LNCAP (cell line): ENCODE measurements around the gene PLEKHG7.

Experiments used
- TF ChIP-seq, protein P1 (sequence below): fragments of 450-650 bp; IDR thresholded peaks from 2 replicates; pipeline ENCODE4 v1.5.1; 2017; ENCODE audit warnings: mild to moderate bottlenecking

The PLEKHG7 gene

DNA sequence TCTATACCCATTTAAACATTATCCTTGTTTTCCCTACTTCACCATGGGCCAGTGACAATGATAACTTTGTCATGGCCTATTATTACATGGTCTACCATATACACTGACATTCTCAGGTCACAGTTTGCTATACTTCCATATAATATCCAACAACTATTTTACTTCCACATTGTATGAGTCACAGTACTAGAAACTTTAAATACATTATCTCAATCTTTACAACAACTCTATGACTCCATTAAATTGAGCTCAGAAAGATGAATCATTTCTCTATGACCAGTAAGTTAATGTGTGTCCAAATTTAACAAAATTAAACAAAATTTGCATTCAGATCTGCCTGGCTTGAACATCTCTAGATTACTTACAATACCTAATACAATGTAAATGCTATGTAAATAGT lies 93.9 kb downstream of the PLEKHG7 start:
- TF ChIP-seq, protein P1, sequence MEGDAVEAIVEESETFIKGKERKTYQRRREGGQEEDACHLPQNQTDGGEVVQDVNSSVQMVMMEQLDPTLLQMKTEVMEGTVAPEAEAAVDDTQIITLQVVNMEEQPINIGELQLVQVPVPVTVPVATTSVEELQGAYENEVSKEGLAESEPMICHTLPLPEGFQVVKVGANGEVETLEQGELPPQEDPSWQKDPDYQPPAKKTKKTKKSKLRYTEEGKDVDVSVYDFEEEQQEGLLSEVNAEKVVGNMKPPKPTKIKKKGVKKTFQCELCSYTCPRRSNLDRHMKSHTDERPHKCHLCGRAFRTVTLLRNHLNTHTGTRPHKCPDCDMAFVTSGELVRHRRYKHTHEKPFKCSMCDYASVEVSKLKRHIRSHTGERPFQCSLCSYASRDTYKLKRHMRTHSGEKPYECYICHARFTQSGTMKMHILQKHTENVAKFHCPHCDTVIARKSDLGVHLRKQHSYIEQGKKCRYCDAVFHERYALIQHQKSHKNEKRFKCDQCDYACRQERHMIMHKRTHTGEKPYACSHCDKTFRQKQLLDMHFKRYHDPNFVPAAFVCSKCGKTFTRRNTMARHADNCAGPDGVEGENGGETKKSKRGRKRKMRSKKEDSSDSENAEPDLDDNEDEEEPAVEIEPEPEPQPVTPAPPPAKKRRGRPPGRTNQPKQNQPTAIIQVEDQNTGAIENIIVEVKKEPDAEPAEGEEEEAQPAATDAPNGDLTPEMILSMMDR: no peak

DNA sequence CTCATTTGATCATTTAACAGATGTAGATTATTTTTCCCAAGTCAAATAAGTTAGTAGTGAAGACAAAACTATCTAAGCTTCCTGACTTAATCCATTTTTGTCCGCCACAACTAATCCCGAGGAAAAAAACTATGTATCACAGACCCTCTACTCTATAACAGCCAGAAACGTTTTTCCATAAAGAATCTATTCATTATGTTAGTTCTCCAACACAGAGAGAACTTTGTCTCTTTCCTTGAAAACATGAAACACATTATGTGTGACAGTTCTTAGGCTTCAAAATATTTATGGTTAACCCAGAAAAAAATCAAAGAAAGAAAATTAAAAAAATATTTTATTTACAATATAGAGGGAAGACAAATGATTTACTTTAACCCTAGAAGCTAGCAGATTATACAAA lies 100.1 kb downstream of the PLEKHG7 start:
- TF ChIP-seq, protein P1: no peak

DNA sequence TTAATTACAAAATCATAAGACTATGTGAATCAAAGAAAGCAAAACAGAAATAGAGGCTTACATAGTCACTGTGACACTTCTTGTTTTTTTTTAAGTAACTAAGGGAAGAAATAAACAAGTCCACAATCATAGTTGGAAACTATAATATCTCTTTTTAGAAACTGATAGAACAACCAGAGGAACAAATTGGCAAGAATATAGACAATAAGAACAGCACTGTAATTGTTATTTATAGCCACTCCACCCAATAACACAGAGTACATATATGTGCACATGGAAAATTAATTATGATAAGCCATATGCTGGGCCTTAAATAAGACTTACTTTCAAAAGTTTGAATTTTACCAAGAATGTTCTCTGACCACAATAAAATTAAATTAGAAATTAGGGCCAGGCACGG lies 101.1 kb downstream of the PLEKHG7 start:
- TF ChIP-seq, protein P1: no peak

DNA sequence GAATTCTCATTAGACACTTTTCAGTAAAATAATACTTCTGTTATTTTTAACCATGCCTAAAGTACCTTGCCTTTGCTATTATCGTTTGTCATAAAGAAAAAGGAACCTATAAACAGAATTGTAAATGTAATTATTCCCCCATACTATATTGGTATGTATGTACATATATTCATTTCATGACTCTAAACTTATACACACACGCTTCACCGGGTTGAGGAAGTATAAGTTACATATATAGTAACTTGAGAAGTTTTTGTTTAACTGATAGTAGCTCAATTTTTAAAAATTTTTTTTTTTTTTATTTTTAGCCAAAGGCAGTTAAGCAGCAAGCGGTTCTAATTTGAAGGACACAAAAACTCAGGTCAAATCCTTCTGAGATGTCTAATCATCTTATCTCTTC lies 107.6 kb downstream of the PLEKHG7 start:
- TF ChIP-seq, protein P1: no peak

DNA sequence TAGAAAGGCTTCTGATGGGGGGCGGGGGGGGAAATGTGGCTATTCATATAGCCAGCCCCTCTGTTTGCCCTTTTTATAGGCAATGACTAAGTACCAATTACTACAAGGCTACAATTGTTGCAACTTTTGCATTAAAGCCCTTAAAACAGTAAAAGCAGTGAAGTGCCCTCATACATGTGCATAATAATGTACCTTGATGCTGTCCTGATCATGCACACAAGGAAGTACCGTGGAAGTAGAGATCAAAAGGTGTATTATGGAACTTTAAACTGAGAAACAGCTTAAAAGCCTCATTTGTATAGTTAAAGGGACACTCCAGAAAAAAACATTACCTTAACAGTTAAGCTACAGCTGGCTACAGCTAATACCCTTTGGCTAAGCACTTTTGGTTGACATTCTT lies 111.8 kb downstream of the PLEKHG7 start:
- TF ChIP-seq, protein P1: no peak

DNA sequence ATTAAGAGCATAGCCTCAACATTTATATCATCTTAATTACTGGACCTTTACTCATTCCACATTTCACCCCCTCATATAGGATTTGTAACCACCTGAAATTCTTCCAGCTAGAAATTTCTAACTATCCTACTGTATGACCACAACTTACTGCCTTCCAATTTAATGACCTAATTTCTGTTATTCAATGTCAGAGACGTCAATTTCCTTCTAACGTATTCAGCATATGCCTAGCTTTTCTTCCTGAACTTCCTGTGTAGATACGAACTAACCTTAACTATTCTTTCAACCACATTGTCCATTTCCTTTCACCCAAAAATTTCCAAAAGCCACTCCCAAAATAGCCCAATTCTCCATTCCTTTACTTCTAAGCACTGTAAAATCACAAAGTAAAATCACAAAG lies 118.4 kb downstream of the PLEKHG7 start:
- TF ChIP-seq, protein P1: no peak
